Cardiac muscle cell (in vitro differentiated cells and primary cell): ENCODE data around the gene CLDN19. TPM values are rescaled to one million over a fixed set of nuclear protein-coding genes. Genes with fewer than 3 reads are reported as not detected.

Experiments used
- DNase-seq, 2 donors: peaks; one replicate each; pipeline versions ENCODE4 v3.0.0 to v3.0.0-alpha.2; 2010 to 2017; ENCODE audit warnings: low read depth in 1 of 2, low spot score in 1 of 2
- H3K27ac ChIP-seq: fragments of 200-600 bp; sonication (generic); 2 replicates; pipeline ENCODE4 v1.5.1; 2016
- H3K27me3 ChIP-seq: fragments of 200-600 bp; sonication (generic); 2 replicates; pipeline ENCODE4 v1.6.0; 2016; ENCODE audit warnings: control low read depth
- H3K36me3 ChIP-seq: fragments of 200-600 bp; sonication (generic); 2 replicates; pipeline ENCODE4 v1.5.1; 2016; ENCODE audit warnings: control low read depth
- H3K4me1 ChIP-seq: fragments of 200-600 bp; sonication (generic); 2 replicates; pipeline ENCODE4 v1.8.1; 2017; ENCODE audit warnings: low read depth, mild to moderate bottlenecking, mixed run types
- H3K4me3 ChIP-seq: fragments of 200-600 bp; sonication (generic); 2 replicates; pipeline ENCODE4 v1.5.1; 2016; ENCODE audit warnings: mild to moderate bottlenecking
- H3K9me3 ChIP-seq: fragments of 200-600 bp; sonication (generic); 2 replicates; pipeline ENCODE4 v1.5.1; 2017; ENCODE audit warnings: low read depth, mild to moderate bottlenecking, control low read depth
- CTCF ChIP-seq: IDR thresholded peaks from 2 replicates; pipeline ENCODE4 v1.5.1; 2012; ENCODE audit warnings: low read depth, mild to moderate bottlenecking, low read length
- polyA plus RNA-seq: library from polyadenylated mRNA; unstranded; fragments of >200 nt; fragmentation: Nextera tagmentation; extraction: Ambion mirVana; gene quantifications from 2 replicates; pipeline ENCODE4 v1.2.1, GENCODE V29; 2016
- total RNA-seq: library from RNA; depleted of rRNA; stranded (reverse); fragments of >200 nt; gene quantifications from 2 replicates; pipeline ENCODE4 v1.2.3, GENCODE V29; 2016

CLDN19 gene
- total and polyA plus RNA-seq, 2 experiments from 2014 or later, result 4.3 to 12.9 TPM

GRCh38 chr1:42773420-42773819 lies 33.4 kb upstream of the CLDN19 start:
- no peak overlapping the region for H3K27ac ChIP-seq
- H3K4me1 ChIP-seq, result peaks cover 6% of the 10 kb centered on the region
- no peak for TF ChIP-seq CTCF
- no peaks in the 10 kb centered on the region for H3K9me3 ChIP-seq
- no peaks in the 10 kb centered on the region for H3K27me3 ChIP-seq
- peaks cover 34% of the 10 kb centered on the region for H3K36me3 ChIP-seq
- DNase-seq, result no peak
- no peak overlapping the region for H3K4me3 ChIP-seq

GRCh38 chr1:42769811-42770210 lies 29.8 kb upstream of the CLDN19 start:
- Histone ChIP-seq H3K36me3 (peaks cover 14% of the 10 kb centered on the region), H3K27me3 (no peaks in the 10 kb centered on the region), H3K9me3 (no peaks in the 10 kb centered on the region), H3K27ac (no peak overlapping the region), H3K4me3 (no peak overlapping the region), H3K4me1 (peaks cover 18% of the 10 kb centered on the region)
- no peak for DNase-seq
- no peak for TF ChIP-seq CTCF

- Histone ChIP-seq H3K4me1 (peaks cover 24% of the 10 kb centered on the region), H3K4me3 (peak overlapping the region; percentile 58), H3K27me3 (no peaks in the 10 kb centered on the region), H3K36me3 (no peaks in the 10 kb centered on the region), H3K9me3 (no peaks in the 10 kb centered on the region), H3K27ac (peak overlapping the region; percentile 81)
- no peak for DNase-seq
- TF ChIP-seq CTCF, result no peak
Measured at GRCh38 chr1:42768172-42768571, 28.1 kb upstream of the CLDN19 start.

GRCh38 chr1:42767510-42768000 lies 27.5 kb upstream of the CLDN19 start:
- H3K27me3 ChIP-seq, result no peaks in the 10 kb centered on the region
- peak overlapping the region; percentile 58 for H3K4me3 ChIP-seq
- peaks cover 24% of the 10 kb centered on the region for H3K4me1 ChIP-seq
- no peaks in the 10 kb centered on the region for H3K36me3 ChIP-seq
- TF ChIP-seq CTCF, result no peak
- peak overlapping the region; percentile 81 for H3K27ac ChIP-seq
- H3K9me3 ChIP-seq, result no peaks in the 10 kb centered on the region
- no peak for DNase-seq

GRCh38 chr1:42766741-42767509 lies 26.9 kb upstream of the CLDN19 start, which contains the start of the genes C1orf50 and P3H1:
C1orf50 (plus strand) TSS chr1:42767249; CDS start chr1:42767312, 63 bp downstream.
P3H1 (minus strand) TSS chr1:42767028; CDS start chr1:42766971, 57 bp downstream.
- peak within 1 kb of the TSS; percentile 58 for H3K4me3 ChIP-seq
- H3K27ac ChIP-seq, result peak within 1 kb of the TSS; percentile 81
- H3K27me3 ChIP-seq, result no peaks in the 10 kb centered on the region
- H3K9me3 ChIP-seq, result no peaks in the 10 kb centered on the region
- H3K4me1 ChIP-seq, result peaks cover 17% of the 10 kb centered on the region
- no peak for TF ChIP-seq CTCF
- peaks cover 3% of the 10 kb centered on the region for H3K36me3 ChIP-seq
- DNase-seq, result peak; percentile 99 to 100
